ENCODE results near the gene FKBP1B.
A peak's percentile ranks its signal among the peaks of the same experiment; 100 is the strongest.
"Not testable (repeated sequence)": the region's sequence is repeated elsewhere in the genome, so short reads cannot be mapped to it uniquely, and the experiment has no call there.

FKBP1B gene

DNA sequence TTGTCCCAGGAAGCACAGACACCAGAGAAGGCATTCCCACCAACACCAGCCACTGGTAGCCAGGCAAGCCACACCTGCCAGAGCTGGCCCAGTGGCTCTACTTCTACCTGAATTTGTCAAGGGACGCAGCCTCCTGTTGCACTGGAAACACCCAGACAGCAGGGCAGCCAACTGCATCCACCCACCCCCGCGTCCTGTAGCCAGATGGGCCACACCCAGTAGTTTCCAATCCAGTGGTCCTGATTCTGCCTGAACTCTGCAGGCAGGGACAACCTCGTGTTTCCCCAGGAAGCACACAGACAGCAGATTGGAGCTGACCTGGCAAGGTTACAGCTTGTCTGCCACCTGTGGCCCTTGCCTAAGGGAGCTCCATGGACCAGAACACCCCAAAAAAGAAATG lies 55.4 kb downstream of the FKBP1B start:
- DNase-seq = peak; percentile 98

DNA sequence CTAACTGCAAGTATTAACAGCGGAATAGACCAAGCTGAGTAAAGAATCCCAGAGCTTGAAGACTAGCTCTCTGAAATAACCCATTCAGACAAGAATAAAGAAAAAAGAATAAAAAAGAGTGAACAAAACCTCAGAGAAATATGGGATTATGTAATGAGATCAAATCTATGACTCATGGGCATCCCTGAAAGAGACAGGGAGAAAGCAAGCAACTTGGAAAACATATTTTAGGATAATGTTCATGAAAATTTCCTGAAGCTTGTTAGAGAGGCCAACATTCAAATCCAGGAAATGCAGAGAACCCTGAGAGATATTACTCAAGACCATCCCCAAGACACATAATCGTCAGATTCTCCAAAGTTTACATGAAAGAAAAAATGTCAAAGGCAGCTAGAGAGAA lies 56.3 kb downstream of the FKBP1B start:
- DNase-seq = no peak

DNA sequence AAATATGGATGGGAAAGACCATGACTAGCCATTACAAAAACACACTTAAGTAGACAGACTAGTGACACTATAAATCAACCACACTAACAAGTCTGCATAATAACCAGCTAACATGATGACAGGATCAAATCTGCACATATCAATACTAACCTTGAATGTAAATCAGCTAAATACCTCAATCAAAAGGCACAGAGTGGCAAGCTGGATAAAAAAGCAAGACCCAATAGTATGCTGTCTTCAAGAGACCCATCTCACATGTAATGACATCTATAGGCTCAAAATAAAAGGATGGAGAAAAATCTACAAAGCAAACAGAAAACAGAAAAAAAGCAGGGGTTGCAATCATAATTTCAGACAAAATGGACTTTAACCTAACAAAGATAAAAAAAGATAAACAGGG lies 57.2 kb downstream of the FKBP1B start:
- DNase-seq = no peak

DNA sequence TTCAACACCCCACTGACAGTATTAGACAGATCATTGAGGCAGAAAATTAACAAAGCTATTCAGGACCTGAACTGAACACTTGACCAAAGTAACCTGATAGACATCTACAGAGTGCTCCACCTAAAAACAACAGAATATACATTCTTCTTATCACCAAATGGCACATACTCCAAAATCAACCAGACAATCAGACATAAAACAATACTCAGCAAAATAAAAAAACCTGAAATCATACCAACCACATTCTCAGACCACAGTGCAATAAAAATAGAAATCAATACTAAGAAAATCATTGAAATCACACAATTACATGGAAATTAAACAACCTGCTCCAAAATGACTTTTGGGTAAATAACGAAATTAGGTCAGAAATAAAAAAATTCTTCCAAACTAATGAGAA lies 57.8 kb downstream of the FKBP1B start:
- no peak for DNase-seq

DNA sequence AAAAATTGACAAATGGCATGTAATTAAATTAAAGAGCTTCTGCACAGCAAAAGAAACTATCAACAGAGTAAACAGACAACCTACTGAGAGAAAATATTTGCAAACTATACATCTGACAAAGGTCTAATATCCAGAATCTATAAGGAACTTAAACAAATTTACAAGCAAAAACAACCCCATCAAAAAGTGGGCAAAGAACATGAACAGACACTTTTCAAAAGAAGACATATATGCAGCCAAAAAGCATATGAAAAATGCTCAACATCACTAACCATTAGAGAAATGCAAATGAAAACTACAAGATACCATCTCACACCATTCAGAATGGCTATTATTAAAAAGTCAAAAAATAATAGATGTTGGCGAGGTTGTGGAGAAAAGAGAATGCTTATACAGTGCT lies 59.9 kb downstream of the FKBP1B start:
- not testable (repeated sequence) for DNase-seq

DNA sequence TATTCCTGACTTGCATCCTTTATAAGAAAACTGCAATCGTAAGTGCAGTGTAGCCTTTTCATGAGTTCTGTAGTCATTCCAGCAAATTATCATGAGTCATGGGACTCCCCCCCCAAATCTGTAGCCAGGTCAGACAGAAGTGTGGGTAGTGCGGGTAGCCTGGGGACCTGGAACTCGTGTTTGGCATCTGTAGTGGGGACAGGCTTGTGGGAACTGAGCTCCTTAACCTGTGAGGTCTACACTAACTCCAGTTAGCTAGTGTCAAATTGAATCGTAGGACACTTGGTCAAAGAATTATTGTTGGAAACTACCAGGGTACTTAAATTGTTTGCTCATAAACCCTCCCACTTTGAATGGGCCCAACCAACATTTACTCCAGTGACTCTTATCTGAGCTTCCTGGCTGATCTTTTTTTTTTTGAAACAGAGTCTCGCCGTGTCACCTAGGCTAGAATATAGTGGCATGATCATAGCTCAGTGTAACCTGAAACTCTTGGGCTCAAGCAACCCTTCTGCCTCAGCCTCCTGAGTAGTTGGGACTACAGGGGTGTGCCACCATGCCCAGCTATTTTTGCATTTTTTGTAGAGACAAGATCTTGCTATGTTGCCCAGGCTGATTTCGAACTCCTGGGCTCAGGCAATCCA lies 61.2 kb downstream of the FKBP1B start:
- no peak for DNase-seq

DNA sequence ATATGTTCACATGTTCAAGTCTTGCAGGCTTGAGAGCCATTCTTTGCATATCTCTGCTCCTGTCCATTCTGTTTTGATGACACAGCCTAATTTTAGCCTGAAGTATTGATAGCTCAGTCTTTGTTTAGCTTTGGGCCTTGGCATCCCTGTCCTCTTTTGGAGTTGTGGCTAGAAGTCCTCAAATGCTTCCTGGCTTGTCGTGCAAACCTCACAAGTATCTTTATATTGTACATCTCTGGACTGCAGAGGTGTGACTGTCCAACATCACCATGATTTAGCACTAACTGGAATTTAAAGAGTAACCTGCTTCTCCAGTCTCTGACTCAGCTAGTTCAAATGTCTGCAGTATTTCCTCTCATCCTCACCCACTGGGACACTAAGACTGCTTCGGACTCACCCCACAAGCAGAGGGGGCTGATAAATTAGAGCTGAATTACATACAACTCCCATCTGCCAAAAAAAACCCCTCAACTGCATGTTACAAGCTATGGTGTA lies 61.9 kb downstream of the FKBP1B start:
- no peak for DNase-seq
